WTC11 (cell line): ENCODE data around the gene CATSPERB.

Experiments
- ATF2 ChIP-seq: sonication (generic); formaldehyde crosslinking; IDR thresholded peaks from 2 replicates; pipeline ENCODE4 v1.8.1; 2022; ENCODE audit warnings: low read depth, missing genetic modification reagents, borderline replicate concordance
- CTCF ChIP-seq: fragments of 200-600 bp; IDR thresholded peaks from 2 replicates; pipeline ENCODE4 v1.8.0; 2022; ENCODE audit warnings: antibody characterized with exemption
- ELF4 ChIP-seq: sonication (generic); formaldehyde crosslinking; IDR thresholded peaks from 2 replicates; pipeline ENCODE4 v1.8.1; 2022; ENCODE audit warnings: low read depth, mild to moderate bottlenecking, moderate library complexity, missing genetic modification reagents
- ETV6 ChIP-seq: sonication (generic); formaldehyde crosslinking; IDR thresholded peaks from 2 replicates; pipeline ENCODE4 v1.8.1; 2022; ENCODE audit warnings: mild to moderate bottlenecking, missing genetic modification reagents
- HMGXB4 ChIP-seq: sonication (generic); formaldehyde crosslinking; IDR thresholded peaks from 2 replicates; pipeline ENCODE4 v1.8.1; 2023; ENCODE audit warnings: mild to moderate bottlenecking, moderate library complexity, missing genetic modification reagents
- JUN ChIP-seq: sonication (generic); formaldehyde crosslinking; IDR thresholded peaks from 2 replicates; pipeline ENCODE4 v1.8.0; 2023; ENCODE audit warnings: mild to moderate bottlenecking, missing genetic modification reagents
- NR1H2 ChIP-seq: sonication (generic); formaldehyde crosslinking; IDR thresholded peaks from 2 replicates; pipeline ENCODE4 v1.9.0; 2021; ENCODE audit warnings: mild to moderate bottlenecking, moderate library complexity, missing genetic modification reagents
- RELA ChIP-seq: sonication (generic); formaldehyde crosslinking; IDR thresholded peaks from 2 replicates; pipeline ENCODE4 v1.8.1; 2022; ENCODE audit warnings: missing genetic modification reagents, mild to moderate bottlenecking, borderline replicate concordance
- ZNF512 ChIP-seq: sonication (generic); formaldehyde crosslinking; IDR thresholded peaks from 2 replicates; pipeline ENCODE4 v1.8.1; 2022; ENCODE audit warnings: missing genetic modification reagents, borderline replicate concordance

GRCh38 chr14:91774140-91775096 is 42.5 kb upstream of the CATSPERB start:
- TF ChIP-seq ETV6 (CRISPR knock-in tag): no peak
- no peak for TF ChIP-seq ATF2 (CRISPR knock-in tag)
- TF ChIP-seq RELA: no peak
- TF ChIP-seq CTCF: no peak
- no peak for TF ChIP-seq JUN (CRISPR knock-in tag)
- TF ChIP-seq HMGXB4 (CRISPR knock-in tag): no peak
- no peak for TF ChIP-seq ZNF512
- TF ChIP-seq ELF4 (CRISPR knock-in tag): no peak
- TF ChIP-seq NR1H2 (CRISPR knock-in tag): no peak
